ENCODE results near the gene OR10A4. TPM values are rescaled to one million over a fixed set of nuclear protein-coding genes. Genes with fewer than 3 reads are reported as not detected.
"Not testable (repeated sequence)": the region's sequence is repeated elsewhere in the genome, so short reads cannot be mapped to it uniquely, and the experiment has no call there.

The OR10A4 gene
- total RNA-seq, 4 donors from 2014 or later, result not detected

- no peaks in the 10 kb centered on the region for H3K4me1 ChIP-seq
- no peak overlapping the region for H3K4me3 ChIP-seq
- TF ChIP-seq POLR2AphosphoS5 (IDR thresholded peaks at IDR 0.05), result no peak
- TF ChIP-seq EP300 (IDR thresholded peaks at IDR 0.05), result no peak
- no peak for TF ChIP-seq POLR2A (IDR thresholded peaks at IDR 0.05)
- no peak for TF ChIP-seq CTCF (IDR thresholded peaks at IDR 0.05)
- H3K36me3 ChIP-seq, result no peaks in the 10 kb centered on the region
- ATAC-seq, result no peak
- no peaks in the 10 kb centered on the region for H3K27me3 ChIP-seq
- H3K27ac ChIP-seq, result no peak overlapping the region
- 17 to 49% methylated on average over 1 to 2 of the region's 2 CpGs for WGBS, 2 donors (ENCODE audit: low coverage in 1 of 2)
- H3K9me3 ChIP-seq, result peaks cover 0 to 9% (median 0%) of the 10 kb centered on the region in 3 donors
Observed at GRCh38 chr11:6843670-6844069, 32.8 kb upstream of the OR10A4 start.

GRCh38 chr11:6844356-6844755 lies 32.1 kb upstream of the OR10A4 start:
- no peak for ATAC-seq
- Histone ChIP-seq H3K4me3 (no peak overlapping the region), H3K9me3 (peaks cover 0 to 9% (median 0%) of the 10 kb centered on the region in 3 donors), H3K36me3 (no peaks in the 10 kb centered on the region), H3K27me3 (no peaks in the 10 kb centered on the region), H3K4me1 (no peaks in the 10 kb centered on the region), H3K27ac (no peak overlapping the region)
- WGBS, 2 donors (ENCODE audit: low coverage in 1 of 2), result 74 to 79% methylated on average over 4 to 5 of the region's 5 CpGs
- no peak for TF ChIP-seq POLR2AphosphoS5 (IDR thresholded peaks at IDR 0.05)
- TF ChIP-seq CTCF (IDR thresholded peaks at IDR 0.05), result no peak
- TF ChIP-seq EP300 (IDR thresholded peaks at IDR 0.05), result no peak
- TF ChIP-seq POLR2A (IDR thresholded peaks at IDR 0.05), result no peak

GRCh38 chr11:6845383-6845782 lies 31.0 kb upstream of the OR10A4 start, which contains the start of gene OR10A5:
Gene OR10A5, plus strand, starts transcription at chr11:6845683. Its CDS starts 0 bp downstream, at chr11:6845683.
- TF ChIP-seq POLR2AphosphoS5 (IDR thresholded peaks at IDR 0.05), result no peak
- TF ChIP-seq CTCF (IDR thresholded peaks at IDR 0.05), result no peak
- Histone ChIP-seq H3K9me3 (peaks cover 0 to 9% (median 0%) of the 10 kb centered on the region in 3 donors), H3K4me1 (no peaks in the 10 kb centered on the region), H3K27ac (no peak within 1 kb of the TSS), H3K36me3 (no peaks in the 10 kb centered on the region), H3K4me3 (no peak within 1 kb of the TSS), H3K27me3 (no peaks in the 10 kb centered on the region)
- 55 to 66% methylated on average over 3 of the region's 3 CpGs for WGBS, 2 donors (ENCODE audit: low coverage in 1 of 2)
- ATAC-seq, result no peak

- Histone ChIP-seq H3K4me1 (no peaks in the 10 kb centered on the region), H3K4me3 (no peak overlapping the region), H3K9me3 (peaks cover 0 to 14% (median 0%) of the 10 kb centered on the region in 3 donors), H3K27me3 (no peaks in the 10 kb centered on the region), H3K27ac (no peak overlapping the region), H3K36me3 (no peaks in the 10 kb centered on the region)
- WGBS, 2 donors (ENCODE audit: low coverage in 1 of 2), result 77 to 85% methylated on average over 2 of the region's 2 CpGs
- no peak for TF ChIP-seq EP300 (IDR thresholded peaks at IDR 0.05)
- no peak for TF ChIP-seq CTCF (IDR thresholded peaks at IDR 0.05)
- ATAC-seq, result no peak
Observed at GRCh38 chr11:6850526-6850925, 25.9 kb upstream of the OR10A4 start.

GRCh38 chr11:6854801-6855200 lies 21.6 kb upstream of the OR10A4 start:
- not testable (repeated sequence) for H3K4me3 ChIP-seq, H3K4me1 ChIP-seq, ATAC-seq, H3K27me3 ChIP-seq, H3K27ac ChIP-seq, H3K36me3 ChIP-seq
- WGBS, 2 donors (ENCODE audit: low coverage in 1 of 2), result 87 to 88% methylated on average over 6 of the region's 6 CpGs
- H3K9me3 ChIP-seq, result peaks cover 0 to 13% (median 0%) of the 10 kb centered on the region in 3 donors

Data from gastroesophageal sphincter (tissue), 4 donors.